SH-SY5Y (cell line): Measurements from ENCODE around the gene PITPNC1.

ENCODE experiments used
- GATA2 ChIP-seq: IDR thresholded peaks from 2 replicates; pipeline ENCODE4 v1.6.1; 2011; ENCODE audit warnings: mild to moderate bottlenecking, low read depth, low read length
- GATA3 ChIP-seq: IDR thresholded peaks from 2 replicates; pipeline ENCODE4 v1.6.1; 2011; ENCODE audit warnings: low read depth, mild to moderate bottlenecking, low read length, moderate library complexity

DNA sequence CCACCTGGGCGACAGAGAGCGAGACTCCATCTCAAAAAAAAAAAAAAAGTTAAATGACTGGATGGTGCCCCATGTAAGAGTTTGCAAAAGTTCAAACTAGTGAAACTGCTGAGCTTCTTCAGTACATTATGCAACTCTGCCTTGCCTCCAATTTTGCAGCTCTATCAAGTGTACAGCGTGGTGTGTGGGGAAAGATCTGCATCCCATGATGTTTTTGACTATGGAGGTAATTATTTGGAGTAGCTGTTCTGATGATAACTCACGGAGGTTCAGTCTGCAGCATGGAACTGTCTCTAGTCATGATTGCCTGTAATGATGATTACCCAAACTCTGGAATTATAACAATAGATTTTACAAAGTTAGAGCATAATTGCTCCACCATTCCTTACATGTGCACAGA, 149.6 kb downstream of the PITPNC1 start:
- TF ChIP-seq GATA3 (no peak), GATA2 (no peak)
